Superior temporal gyrus (tissue), 1 donor: Measurements from ENCODE around the gene DLX2.
A peak's percentile ranks its signal among the peaks of the same experiment; 100 is the strongest.

Experiments
- DNase-seq: peaks from one replicate; pipeline ENCODE4 v3.0.0-alpha.2; 2016; ENCODE audit errors: extremely low spot score

Gene DLX2

GRCh38 chr2:172053486-172053885, 49.2 kb downstream of the DLX2 start:
- peak; percentile 8 for DNase-seq

DNA sequence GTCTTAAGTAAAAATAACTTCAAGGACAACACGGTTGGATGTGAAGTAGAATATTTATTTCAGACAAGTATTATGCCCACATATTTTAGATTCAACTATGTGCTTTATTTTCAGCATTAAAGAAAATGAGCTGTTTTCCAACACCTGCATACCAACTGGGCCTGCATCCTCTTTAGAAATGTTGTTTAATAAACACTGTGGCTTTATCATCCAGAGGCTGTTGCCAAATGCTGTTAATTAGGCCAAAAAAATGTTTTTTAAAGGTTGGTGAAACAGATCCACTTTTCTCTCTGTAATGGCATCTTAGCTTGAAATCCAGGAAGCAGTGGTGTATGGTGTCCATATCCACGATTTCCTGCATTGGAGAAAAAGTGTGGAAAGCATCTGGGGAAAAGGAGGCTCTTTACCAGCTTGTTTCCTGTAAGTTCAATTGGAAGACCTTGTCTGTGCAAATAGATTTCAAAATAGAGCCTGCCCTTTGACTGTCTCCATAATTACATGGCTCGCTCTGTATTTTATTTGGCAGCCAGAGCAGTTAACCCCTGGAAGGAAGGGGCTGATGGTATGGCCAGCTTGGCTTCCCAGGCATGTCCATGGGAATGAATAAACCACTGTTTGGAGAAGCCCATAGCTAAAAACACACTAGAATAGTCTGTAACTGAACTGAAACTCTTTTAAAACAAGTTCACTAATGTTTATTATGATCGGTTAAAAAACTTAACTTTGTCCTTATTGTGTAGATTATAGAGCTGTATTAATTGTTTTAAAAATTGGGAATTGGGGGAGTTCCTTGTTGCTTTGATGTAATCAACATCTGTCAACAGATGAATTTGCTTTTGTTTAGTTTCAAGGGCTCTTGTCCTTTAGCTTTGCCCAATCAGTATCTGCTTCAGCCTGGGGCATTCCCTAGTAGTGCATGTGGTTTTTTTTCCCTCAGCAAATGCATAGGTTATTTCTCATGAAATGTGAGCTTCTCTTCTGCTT, 50.4 kb downstream of the DLX2 start:
- peak; percentile 8 for DNase-seq

DNA sequence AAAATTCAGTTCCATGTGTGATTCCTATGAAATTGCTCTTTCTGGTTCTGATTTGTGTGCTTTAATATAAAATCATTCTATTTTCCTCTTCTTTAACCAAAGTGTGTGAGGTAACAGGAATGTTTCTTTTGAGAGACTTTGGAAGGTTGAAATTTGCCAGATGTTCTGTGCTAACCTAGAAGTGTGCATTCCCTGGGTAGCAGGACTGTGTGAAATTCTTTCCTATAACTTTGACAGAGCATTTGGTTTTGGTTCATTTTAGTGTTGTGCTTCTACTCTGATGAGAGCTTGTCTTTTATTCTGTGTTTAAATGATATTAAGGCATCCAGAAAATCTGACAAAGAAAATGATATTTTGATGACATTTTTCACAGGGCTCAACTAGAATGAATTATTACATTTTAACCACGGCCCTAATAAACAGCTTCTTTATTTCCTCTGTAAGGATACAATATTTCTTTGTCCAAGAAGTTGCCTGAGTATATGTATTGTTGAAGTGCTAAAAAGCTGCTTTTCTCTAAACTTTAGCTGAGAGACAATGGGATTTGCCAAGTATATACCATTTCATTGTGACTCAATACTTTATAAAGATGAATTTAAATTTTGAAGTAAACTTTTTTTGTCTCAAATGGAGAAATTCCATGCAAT, 52.1 kb downstream of the DLX2 start:
- peak; percentile 16 for DNase-seq

- DNase-seq, result peak; percentile 6
Observed at GRCh38 chr2:172049567-172050120, 53.1 kb downstream of the DLX2 start.
